A549 (cell line): ENCODE results near the gene IPPK. TPM values are rescaled to one million over a fixed set of nuclear protein-coding genes. Genes with fewer than 3 reads are reported as not detected.

Source experiments
- ATAC-seq, 2 experiments: fragments of 200-7000 bp in 1 of 2; fragments of >200 bp in 1 of 2; cut with Nextera tagmentation in 1 of 2; cut with Tn5 transposase in 1 of 2; 3 replicates each; pipeline versions ENCODE4 v1.8.0 to v1.9.1; 2018 to 2020; ENCODE audit warnings: mild to moderate bottlenecking in 1 of 2, moderate library complexity in 1 of 2
- CTCF ChIA-PET: fragments of 300-600 bp; sonication (Branson Sonifier 250); formaldehyde crosslinking; extraction: SDS; loops from one replicate; lab custom pipeline; 2021; ENCODE audit warnings: antibody characterized with exemption, inconsistent platforms; lab: Yijun Ruan, JAX
- POLR2A ChIA-PET: fragments of 350-600 bp; formaldehyde crosslinking; extraction: SDS; loops from one replicate; lab custom pipeline; 2021; ENCODE audit warnings: antibody characterized with exemption, inconsistent platforms; lab: Yijun Ruan, JAX
- DNase-seq, 2 experiments: peaks; one replicate each; pipeline versions ENCODE4 v3.0.0 to v3.0.0-alpha.2; 2011 to 2016; ENCODE audit warnings: low read depth in 1 of 2, low spot score in 1 of 2
- FAIRE-seq: peaks from 2 replicates; lab custom pipeline; 2011; peaks lifted over from hg19 to GRCh38; lab: Jason Lieb, UNC
- H3K27ac ChIP-seq, 2 experiments: fragments of >200 bp; sonication (Bioruptor Twin); formaldehyde crosslinking; 3 replicates each; pipeline ENCODE4 v1.5.1; 2016 to 2017
- H3K4me1 ChIP-seq: fragments of >200 bp; sonication (Bioruptor Twin); formaldehyde crosslinking; 3 replicates; pipeline ENCODE4 v1.6.1; 2016
- H3K4me2 ChIP-seq: fragments of >200 bp; sonication (Bioruptor Twin); formaldehyde crosslinking; 3 replicates; pipeline ENCODE4 v1.6.1; 2016
- H3K4me3 ChIP-seq: fragments of >200 bp; sonication (Bioruptor Twin); formaldehyde crosslinking; 3 replicates; pipeline ENCODE4 v1.5.1; 2016
- H3K9me3 ChIP-seq: fragments of >200 bp; sonication (Bioruptor Twin); formaldehyde crosslinking; 3 replicates; pipeline ENCODE4 v1.6.1; 2016
- ATOH8 ChIP-seq: fragments of 250-450 bp; sonication (Bioruptor Pico); IDR thresholded peaks from 2 replicates; pipeline ENCODE4 v1.5.0; 2020; ENCODE audit warnings: low read depth, mild to moderate bottlenecking, moderate library complexity
- BCL3 ChIP-seq: fragments of >200 bp; sonication (Bioruptor Twin); formaldehyde crosslinking; IDR thresholded peaks from 3 replicates; pipeline ENCODE4 v1.6.1; 2016
- BHLHE40 ChIP-seq: IDR thresholded peaks from 2 replicates; pipeline ENCODE4 v1.6.1; 2012; ENCODE audit warnings: low read depth, low read length, inconsistent platforms
- CEBPB ChIP-seq, 2 experiments: fragments of >200 bp in 1 of 2; sonication (Bioruptor Twin) in 1 of 2; formaldehyde crosslinking in 1 of 2; IDR thresholded peaks; 2 replicates each; pipeline ENCODE4 v1.6.1; 2012 to 2016
- CHD2 ChIP-seq: fragments of 150-350 bp; IDR thresholded peaks from 2 replicates; pipeline ENCODE4 v1.6.1; 2014; ENCODE audit warnings: low read length; ENCODE audit not compliant: partially characterized antibody
- CHD4 ChIP-seq: fragments of 200-600 bp; sonication (generic); IDR thresholded peaks from 2 replicates; pipeline ENCODE4 v1.6.1; 2016; ENCODE audit warnings: antibody characterized with exemption, mild to moderate bottlenecking, borderline replicate concordance
- EHF ChIP-seq: fragments of 250-450 bp; sonication (Bioruptor Pico); IDR thresholded peaks from 2 replicates; pipeline ENCODE4 v1.5.0; 2020; ENCODE audit warnings: mild to moderate bottlenecking
- EP300 ChIP-seq, 2 experiments: fragments of >200 bp; sonication (Bioruptor Twin); formaldehyde crosslinking; IDR thresholded peaks; 2 replicates in 1 of 2; 3 replicates in 1 of 2; pipeline ENCODE4 v1.6.1; 2016 to 2017
- GATA3 ChIP-seq: IDR thresholded peaks from 2 replicates; pipeline ENCODE4 v1.6.1; 2012; ENCODE audit warnings: borderline replicate concordance
- HEYL ChIP-seq: fragments of 250-450 bp; sonication (Bioruptor Pico); IDR thresholded peaks from 2 replicates; pipeline ENCODE4 v1.8.0; 2021; ENCODE audit warnings: mild to moderate bottlenecking, moderate library complexity
- HMGXB4 ChIP-seq: fragments of 250-450 bp; sonication (Bioruptor Pico); IDR thresholded peaks from 2 replicates; pipeline ENCODE4 v1.5.0; 2021; ENCODE audit warnings: mild to moderate bottlenecking, moderate library complexity, borderline replicate concordance
- HOXB5 ChIP-seq: fragments of 250-450 bp; sonication (Bioruptor Pico); IDR thresholded peaks from 2 replicates; pipeline ENCODE4 v1.5.0; 2020; ENCODE audit warnings: mild to moderate bottlenecking, moderate library complexity
- JUN ChIP-seq, 2 experiments: fragments of >200 bp; sonication (Bioruptor Twin); formaldehyde crosslinking; IDR thresholded peaks; 2 replicates in 1 of 2; 3 replicates in 1 of 2; pipeline ENCODE4 v1.6.1; 2016 to 2017
- JUNB ChIP-seq: fragments of >200 bp; sonication (Bioruptor Twin); formaldehyde crosslinking; IDR thresholded peaks from 2 replicates; pipeline ENCODE4 v1.6.1; 2016
- KDM1A ChIP-seq: fragments of 200-600 bp; sonication (generic); IDR thresholded peaks from 2 replicates; pipeline ENCODE4 v1.6.1; 2016; ENCODE audit warnings: low read depth, mild to moderate bottlenecking
- NFE2L2 ChIP-seq: fragments of 150-350 bp; conservative IDR thresholded peaks from 2 replicates; pipeline ENCODE4 v1.6.1; 2014; ENCODE audit warnings: low read length
- NPAS2 ChIP-seq: fragments of 250-450 bp; sonication (Bioruptor Pico); IDR thresholded peaks from 2 replicates; pipeline ENCODE4 v1.8.0; 2022; ENCODE audit warnings: mild to moderate bottlenecking, moderate library complexity, borderline replicate concordance
- RAD21 ChIP-seq, 2 experiments: fragments of >200 bp in 1 of 2; sonication (Bioruptor Twin) in 1 of 2; formaldehyde crosslinking in 1 of 2; IDR thresholded peaks in 1 of 2; conservative IDR thresholded peaks in 1 of 2; 2 replicates in 1 of 2; 3 replicates in 1 of 2; pipeline ENCODE4 v1.6.1; 2012 to 2018; ENCODE audit warnings: inconsistent platforms in 1 of 2
- RARB ChIP-seq: fragments of 250-450 bp; sonication (Bioruptor Pico); IDR thresholded peaks from 2 replicates; pipeline ENCODE4 v1.8.0; 2021; ENCODE audit warnings: mild to moderate bottlenecking, moderate library complexity
- RCOR1 ChIP-seq: fragments of 150-350 bp; IDR thresholded peaks from 2 replicates; pipeline ENCODE4 v1.6.1; 2014; ENCODE audit warnings: antibody characterized with exemption, low read length, low read depth
- ZC3H11A ChIP-seq: fragments of 450-650 bp; IDR thresholded peaks from 2 replicates; pipeline ENCODE4 v1.6.1; 2014; ENCODE audit warnings: antibody characterized with exemption, mild to moderate bottlenecking
- ZSCAN20 ChIP-seq: fragments of 250-450 bp; sonication (Bioruptor Pico); IDR thresholded peaks from 2 replicates; pipeline ENCODE4 v1.8.0; 2022; ENCODE audit warnings: mild to moderate bottlenecking, moderate library complexity
- WGBS: methylation state at CpG from one replicate; pipeline ENCODE4 v1.1.6; 2017; ENCODE audit errors: missing lambda C conversion rate; 5-methylcytosine and 5-hydroxymethylcytosine counted together
- polyA plus RNA-seq, 4 experiments: library from polyadenylated mRNA; depleted of rRNA in 3 of 4; stranded (reverse); fragments of >200 nt; fragmentation: RNase III in 1 of 4; extraction: RNeasy Plus Mini Kit Qiagen cat#74134 plus additional on column Dnase treatment in 1 of 4; gene quantifications; 2 replicates in 3 of 4; 3 replicates in 1 of 4; pipeline ENCODE4 v1.2.3, GENCODE V29; 2011 to 2017
- TF ChIP-seq, protein P1 (sequence below): fragments of 200-600 bp; sonication (generic); IDR thresholded peaks from 2 replicates; pipeline ENCODE4 v1.6.1; 2016; ENCODE audit warnings: antibody characterized with exemption, mild to moderate bottlenecking, moderate library complexity

The IPPK gene
- polyA plus RNA-seq, 2 of the 4 experiments (the other 2 are of a cell fraction): 12.2 to 20.0 TPM

DNA sequence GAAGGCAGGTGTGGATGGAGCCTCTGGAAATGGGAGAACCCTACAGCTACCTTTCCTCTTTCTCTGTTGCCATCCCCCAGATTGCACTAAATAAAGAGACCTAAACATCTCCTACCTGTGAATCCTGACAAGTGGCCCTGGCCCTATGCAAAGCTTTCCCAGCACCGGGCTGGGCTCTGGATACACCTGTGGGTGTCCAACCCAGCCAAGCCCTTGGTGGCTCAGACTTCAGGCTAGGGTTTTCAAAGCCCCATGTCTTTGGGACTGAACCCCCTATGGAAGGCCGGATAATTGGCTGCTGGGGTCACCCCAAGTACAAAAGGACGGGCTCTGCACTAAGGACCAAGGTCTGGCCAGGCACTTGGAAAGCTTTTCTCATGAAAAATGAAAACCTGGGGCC is 44.1 kb upstream of the IPPK start:
- no peak for TF ChIP-seq ZC3H11A
- TF ChIP-seq ATOH8 (CRISPR knock-in tag): no peak
- TF ChIP-seq EP300 (IDR thresholded peaks at IDR 0.05): no peak
- TF ChIP-seq RARB: no peak
- TF ChIP-seq, protein P1, sequence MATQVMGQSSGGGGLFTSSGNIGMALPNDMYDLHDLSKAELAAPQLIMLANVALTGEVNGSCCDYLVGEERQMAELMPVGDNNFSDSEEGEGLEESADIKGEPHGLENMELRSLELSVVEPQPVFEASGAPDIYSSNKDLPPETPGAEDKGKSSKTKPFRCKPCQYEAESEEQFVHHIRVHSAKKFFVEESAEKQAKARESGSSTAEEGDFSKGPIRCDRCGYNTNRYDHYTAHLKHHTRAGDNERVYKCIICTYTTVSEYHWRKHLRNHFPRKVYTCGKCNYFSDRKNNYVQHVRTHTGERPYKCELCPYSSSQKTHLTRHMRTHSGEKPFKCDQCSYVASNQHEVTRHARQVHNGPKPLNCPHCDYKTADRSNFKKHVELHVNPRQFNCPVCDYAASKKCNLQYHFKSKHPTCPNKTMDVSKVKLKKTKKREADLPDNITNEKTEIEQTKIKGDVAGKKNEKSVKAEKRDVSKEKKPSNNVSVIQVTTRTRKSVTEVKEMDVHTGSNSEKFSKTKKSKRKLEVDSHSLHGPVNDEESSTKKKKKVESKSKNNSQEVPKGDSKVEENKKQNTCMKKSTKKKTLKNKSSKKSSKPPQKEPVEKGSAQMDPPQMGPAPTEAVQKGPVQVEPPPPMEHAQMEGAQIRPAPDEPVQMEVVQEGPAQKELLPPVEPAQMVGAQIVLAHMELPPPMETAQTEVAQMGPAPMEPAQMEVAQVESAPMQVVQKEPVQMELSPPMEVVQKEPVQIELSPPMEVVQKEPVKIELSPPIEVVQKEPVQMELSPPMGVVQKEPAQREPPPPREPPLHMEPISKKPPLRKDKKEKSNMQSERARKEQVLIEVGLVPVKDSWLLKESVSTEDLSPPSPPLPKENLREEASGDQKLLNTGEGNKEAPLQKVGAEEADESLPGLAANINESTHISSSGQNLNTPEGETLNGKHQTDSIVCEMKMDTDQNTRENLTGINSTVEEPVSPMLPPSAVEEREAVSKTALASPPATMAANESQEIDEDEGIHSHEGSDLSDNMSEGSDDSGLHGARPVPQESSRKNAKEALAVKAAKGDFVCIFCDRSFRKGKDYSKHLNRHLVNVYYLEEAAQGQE: no peak
- TF ChIP-seq JUNB: no peak
- TF ChIP-seq HMGXB4 (CRISPR knock-in tag): no peak
- TF ChIP-seq GATA3: no peak
- TF ChIP-seq HOXB5 (CRISPR knock-in tag): no peak
- no peak for TF ChIP-seq CHD2
- TF ChIP-seq BCL3: no peak
- TF ChIP-seq CHD4: no peak
- TF ChIP-seq RCOR1: no peak
- CTCF ChIA-PET: interaction anchor here (0.7 to 9.0 kb wide), 4 partner anchors 11 to 77 kb away, joined by 3 to 138 read pairs (median 6); no protein-coding TSS in a partner anchor
- Histone ChIP-seq H3K4me2 (no peak overlapping the region), H3K4me3 (no peak overlapping the region), H3K9me3 (no peaks in the 10 kb centered on the region), H3K27ac (no peak overlapping the region), H3K4me1 (no peaks in the 10 kb centered on the region)
- no peak for FAIRE-seq
- no peak for DNase-seq
- no peak for ATAC-seq
- WGBS: 100% methylated on average over 2 of the region's 3 CpGs
- POLR2A ChIA-PET: no interaction called here

DNA sequence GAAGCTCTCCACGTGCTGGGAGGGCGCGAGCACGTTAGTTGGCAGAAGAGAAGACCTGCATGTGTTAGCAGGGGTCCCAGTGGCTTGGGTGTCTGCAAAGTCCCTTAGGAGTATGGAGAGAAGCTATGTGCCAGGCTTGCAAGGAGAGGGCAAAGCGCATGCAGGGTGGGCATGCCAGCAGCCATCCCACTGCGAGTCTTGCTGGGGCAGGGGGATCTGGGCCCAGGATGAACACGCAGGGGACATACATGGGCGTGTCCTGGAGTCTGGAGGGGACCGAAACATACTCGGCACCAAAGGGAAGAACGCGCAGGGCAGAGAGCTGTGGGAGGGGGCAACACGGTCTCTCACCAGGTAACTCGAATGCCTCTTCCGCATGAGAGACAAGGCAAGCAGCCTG is 43.6 kb upstream of the IPPK start:
- no peak overlapping the region for H3K4me3 ChIP-seq
- no peak for DNase-seq
- CTCF ChIA-PET: interaction anchor here (1.3 to 9.0 kb wide), 3 partner anchors 12 to 78 kb away, joined by 4 to 138 read pairs (median 5); no protein-coding TSS in a partner anchor
- FAIRE-seq: no peak
- no peak overlapping the region for H3K4me2 ChIP-seq
- TF ChIP-seq EHF (CRISPR knock-in tag): no peak
- POLR2A ChIA-PET: no interaction called here
- no peak overlapping the region for H3K27ac ChIP-seq
- no peak for ATAC-seq
- H3K9me3 ChIP-seq: no peaks in the 10 kb centered on the region
- WGBS: 96% methylated on average over 15 of the region's 15 CpGs
- H3K4me1 ChIP-seq: no peaks in the 10 kb centered on the region

- FAIRE-seq (no peak), DNase-seq (no peak), ATAC-seq (no peak)
- Histone ChIP-seq H3K4me3 (no peak overlapping the region), H3K4me2 (no peak overlapping the region), H3K9me3 (no peaks in the 10 kb centered on the region), H3K4me1 (no peaks in the 10 kb centered on the region), H3K27ac (no peak overlapping the region)
- ChIA-PET POLR2A (interaction anchor here (1.0 kb wide), 1 partner anchor 42 kb away, joined by 4 read pairs; the partner anchor contains the start of gene IPPK), CTCF (interaction anchor here (1.3 to 9.0 kb wide), 3 partner anchors 11 to 79 kb away, joined by 4 to 138 read pairs (median 5); no protein-coding TSS in a partner anchor)
- 94% methylated on average over 15 of the region's 15 CpGs for WGBS
- TF ChIP-seq BHLHE40: no peak
- no peak for TF ChIP-seq KDM1A
- TF ChIP-seq, protein P1: no peak
- TF ChIP-seq JUN (IDR thresholded peaks at IDR 0.05): no peak
- no peak for TF ChIP-seq CEBPB (IDR thresholded peaks at IDR 0.05)
- no peak for TF ChIP-seq RAD21 (conservative IDR thresholded peaks at IDR 0.05 in 1 of 2, IDR thresholded peaks at IDR 0.05 in 1 of 2)
- TF ChIP-seq HEYL (CRISPR knock-in tag): no peak
- no peak for TF ChIP-seq NFE2L2
- TF ChIP-seq NPAS2 (CRISPR knock-in tag): no peak
- no peak for TF ChIP-seq ZSCAN20
Observed at GRCh38 chr9:92712767-92713166, 42.8 kb upstream of the IPPK start.
